Measurements from ENCODE around the gene CAMTA1. TPM values are rescaled to one million over a fixed set of nuclear protein-coding genes. Genes with fewer than 3 reads are reported as not detected.

Gene CAMTA1
- total RNA-seq, 1 donor from 2014 or later = 77.6 TPM

GRCh38 chr1:6852136-6852890 is 67.1 kb downstream of the CAMTA1 start:
- no peak overlapping the region for H2AFZ ChIP-seq (ENCODE audit: low read depth, low read length)
- no peak for FAIRE-seq
- H3K27ac ChIP-seq (ENCODE audit: low read depth, low read length) = no peak overlapping the region
- H3K9ac ChIP-seq (ENCODE audit: low read length) = no peak overlapping the region
- peaks cover 20% of the 10 kb centered on the region for H4K20me1 ChIP-seq (ENCODE audit: insufficient read depth, low read length)
- Mint-ChIP-seq H3K9me3 (ENCODE audit: unreplicated experiment) (peaks cover 2% of the 10 kb centered on the region), H3K36me3 (ENCODE audit: low read depth, unreplicated experiment) (peaks cover 16% of the 10 kb centered on the region), H3K4me3 (ENCODE audit: unreplicated experiment) (no peak overlapping the region), H3K27ac (ENCODE audit: unreplicated experiment) (no peak overlapping the region), H3K4me1 (ENCODE audit: low read depth, unreplicated experiment) (peaks cover 16% of the 10 kb centered on the region), H3K27me3 (ENCODE audit: low read depth, unreplicated experiment) (no peaks in the 10 kb centered on the region)
- TF ChIP-seq EZH2 (IDR thresholded peaks at IDR 0.05; ENCODE audit: insufficient read depth, low read length) = no peak
- no peak for TF ChIP-seq CTCF (IDR thresholded peaks at IDR 0.05; ENCODE audit: insufficient read depth, low read depth, low read length)
- no peak for DNase-seq (ENCODE audit: low read depth)
- H3K4me3 ChIP-seq (ENCODE audit: insufficient read depth, low read depth, low read length) = no peak overlapping the region
- H3K36me3 ChIP-seq (ENCODE audit: insufficient read depth, low read length) = no peaks in the 10 kb centered on the region
- H3K9me3 ChIP-seq (ENCODE audit: insufficient read depth, low read depth, low read length) = no peaks in the 10 kb centered on the region
- H3K4me1 ChIP-seq (ENCODE audit: insufficient read depth, low read length) = no peaks in the 10 kb centered on the region
- H3K79me2 ChIP-seq (ENCODE audit: insufficient read depth, low read length) = peaks cover 11% of the 10 kb centered on the region
- no peaks in the 10 kb centered on the region for H3K27me3 ChIP-seq (ENCODE audit: insufficient read depth, low read length)
- H3K4me2 ChIP-seq (ENCODE audit: low read length) = no peak overlapping the region

- Mint-ChIP-seq H3K27me3 (ENCODE audit: low read depth, unreplicated experiment) (no peaks in the 10 kb centered on the region), H3K4me1 (ENCODE audit: low read depth, unreplicated experiment) (peaks cover 17% of the 10 kb centered on the region), H3K9me3 (ENCODE audit: unreplicated experiment) (peaks cover 2% of the 10 kb centered on the region), H3K36me3 (ENCODE audit: low read depth, unreplicated experiment) (peaks cover 13% of the 10 kb centered on the region), H3K4me3 (ENCODE audit: unreplicated experiment) (no peak overlapping the region), H3K27ac (ENCODE audit: unreplicated experiment) (no peak overlapping the region)
- Histone ChIP-seq H3K79me2 (ENCODE audit: insufficient read depth, low read length) (peaks cover 6% of the 10 kb centered on the region), H3K36me3 (ENCODE audit: insufficient read depth, low read length) (no peaks in the 10 kb centered on the region), H3K4me3 (ENCODE audit: insufficient read depth, low read depth, low read length) (no peak overlapping the region), H3K27me3 (ENCODE audit: insufficient read depth, low read length) (no peaks in the 10 kb centered on the region), H3K9ac (ENCODE audit: low read length) (no peak overlapping the region), H4K20me1 (ENCODE audit: insufficient read depth, low read length) (peaks cover 7% of the 10 kb centered on the region), H2AFZ (ENCODE audit: low read depth, low read length) (no peak overlapping the region), H3K4me2 (ENCODE audit: low read length) (no peak overlapping the region), H3K9me3 (ENCODE audit: insufficient read depth, low read depth, low read length) (no peaks in the 10 kb centered on the region), H3K4me1 (ENCODE audit: insufficient read depth, low read length) (peaks cover 3% of the 10 kb centered on the region), H3K27ac (ENCODE audit: low read depth, low read length) (no peak overlapping the region)
- no peak for TF ChIP-seq EZH2 (IDR thresholded peaks at IDR 0.05; ENCODE audit: insufficient read depth, low read length)
- TF ChIP-seq CTCF (IDR thresholded peaks at IDR 0.05; ENCODE audit: insufficient read depth, low read depth, low read length) = no peak
- FAIRE-seq (peak; percentile 9), DNase-seq (ENCODE audit: low read depth) (no peak)
Measured at GRCh38 chr1:6854166-6854565, 68.9 kb downstream of the CAMTA1 start.

- Histone ChIP-seq H3K79me2 (ENCODE audit: insufficient read depth, low read length) (peaks cover 7% of the 10 kb centered on the region), H3K36me3 (ENCODE audit: insufficient read depth, low read length) (no peaks in the 10 kb centered on the region), H3K4me3 (ENCODE audit: insufficient read depth, low read depth, low read length) (no peak overlapping the region), H3K9ac (ENCODE audit: low read length) (no peak overlapping the region), H4K20me1 (ENCODE audit: insufficient read depth, low read length) (no peaks in the 10 kb centered on the region), H3K9me3 (ENCODE audit: insufficient read depth, low read depth, low read length) (no peaks in the 10 kb centered on the region), H3K27ac (ENCODE audit: low read depth, low read length) (no peak overlapping the region), H3K4me1 (ENCODE audit: insufficient read depth, low read length) (peaks cover 15% of the 10 kb centered on the region), H3K4me2 (ENCODE audit: low read length) (no peak overlapping the region), H2AFZ (ENCODE audit: low read depth, low read length) (no peak overlapping the region), H3K27me3 (ENCODE audit: insufficient read depth, low read length) (no peaks in the 10 kb centered on the region)
- H3K36me3 Mint-ChIP-seq (ENCODE audit: low read depth, unreplicated experiment) = peaks cover 12% of the 10 kb centered on the region
- TF ChIP-seq CTCF (IDR thresholded peaks at IDR 0.05; ENCODE audit: insufficient read depth, low read depth, low read length) (no peak), EZH2 (IDR thresholded peaks at IDR 0.05; ENCODE audit: insufficient read depth, low read length) (no peak)
- H3K4me1 Mint-ChIP-seq (ENCODE audit: low read depth, unreplicated experiment) = peaks cover 24% of the 10 kb centered on the region
- no peak overlapping the region for H3K27ac Mint-ChIP-seq (ENCODE audit: unreplicated experiment)
- H3K27me3 Mint-ChIP-seq (ENCODE audit: low read depth, unreplicated experiment) = no peaks in the 10 kb centered on the region
- H3K9me3 Mint-ChIP-seq (ENCODE audit: unreplicated experiment) = peaks cover 2% of the 10 kb centered on the region
- DNase-seq (ENCODE audit: low read depth) = no peak
- H3K4me3 Mint-ChIP-seq (ENCODE audit: unreplicated experiment) = no peak overlapping the region
- FAIRE-seq = no peak
Measured at GRCh38 chr1:6857831-6858230, 72.6 kb downstream of the CAMTA1 start.

Data from astrocyte (in vitro differentiated cells and primary cell).